Pericardium fibroblast (primary cell): ENCODE data around the gene PTMA. TPM values are rescaled to one million over a fixed set of nuclear protein-coding genes. Genes with fewer than 3 reads are reported as not detected.

Experiments
- total RNA-seq: library from RNA; depleted of rRNA; stranded (reverse); fragments of >200 nt; gene quantifications from 2 replicates; pipeline ENCODE4 v1.2.3, GENCODE V29; 2015

PTMA gene, protein sequence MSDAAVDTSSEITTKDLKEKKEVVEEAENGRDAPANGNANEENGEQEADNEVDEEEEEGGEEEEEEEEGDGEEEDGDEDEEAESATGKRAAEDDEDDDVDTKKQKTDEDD
- 340 and 407 TPM in 2 replicates for total RNA-seq

DNA sequence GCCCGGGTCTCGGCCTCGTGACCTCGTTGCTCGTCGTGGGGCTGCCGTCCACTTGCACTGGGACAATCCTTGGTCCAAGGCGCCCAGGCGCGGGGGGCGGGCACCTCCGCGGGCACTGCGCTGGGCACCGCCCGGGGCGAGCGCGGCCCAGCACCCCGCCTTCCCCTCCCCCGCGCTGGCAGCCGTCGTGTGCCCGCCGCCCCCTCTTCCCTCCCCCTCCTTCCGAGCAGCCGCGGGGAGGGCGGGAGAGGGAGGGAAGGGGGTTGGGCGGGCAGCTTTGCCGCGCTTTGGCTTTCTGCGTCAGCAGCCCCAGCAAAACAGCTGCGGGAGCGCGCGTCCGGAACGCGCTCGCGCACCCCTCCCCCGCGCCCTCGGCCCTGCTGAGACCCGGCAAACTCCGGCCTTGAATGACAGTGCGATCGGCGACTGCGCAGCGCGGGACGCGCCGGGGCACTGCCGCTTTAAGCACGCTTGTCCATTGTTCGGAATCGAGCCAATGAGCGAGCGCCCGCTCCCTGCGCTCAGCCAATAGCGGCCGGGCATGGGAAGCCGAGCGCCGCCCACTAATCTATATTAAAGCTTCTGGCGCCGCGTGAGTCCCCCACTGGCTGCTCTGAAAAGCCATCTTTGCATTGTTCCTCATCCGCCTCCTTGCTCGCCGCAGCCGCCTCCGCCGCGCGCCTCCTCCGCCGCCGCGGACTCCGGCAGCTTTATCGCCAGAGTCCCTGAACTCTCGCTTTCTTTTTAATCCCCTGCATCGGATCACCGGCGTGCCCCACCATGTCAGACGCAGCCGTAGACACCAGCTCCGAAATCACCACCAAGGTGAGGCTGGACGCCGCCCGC lies at the start of gene PTMA:
Gene PTMA, plus strand, starts transcription at position 599 of the 846 bp plus-strand sequence. Its CDS starts 182 bp downstream, at position 781.

Other genes starting within 250 kb of the PTMA start
- gene NCL, start 244.0 kb upstream of the PTMA start, total RNA-seq, result 102 and 112 TPM in 2 replicates
- gene NMUR1, start 178.1 kb upstream of the PTMA start, total RNA-seq, result under 0.01 TPM in 1 of 2 replicates, not detected in the other
- not detected in 2 replicates for gene TEX44, start 115.7 kb upstream of the PTMA start, total RNA-seq
- gene PDE6D, start 72.8 kb downstream of the PTMA start, total RNA-seq, result 26.0 and 29.4 TPM in 2 replicates
- 13.9 and 27.0 TPM in 2 replicates for gene COPS7B, start 77.9 kb downstream of the PTMA start, total RNA-seq
- gene NPPC, start 217.9 kb downstream of the PTMA start, total RNA-seq, result not detected in 2 replicates